Neural cell (in vitro differentiated cells): ENCODE data around the gene PIGT. TPM values are rescaled to one million over a fixed set of nuclear protein-coding genes. Genes with fewer than 3 reads are reported as not detected.

ENCODE experiments used
- H2AFZ ChIP-seq: fragments of 200-600, 300-800 bp; sonication (generic), shearing (Covaris generic); 2 replicates; pipeline ENCODE4 v1.6.0; 2014; ENCODE audit warnings: low read depth, mild to moderate bottlenecking, antibody characterized with exemption, low read length, moderate library complexity
- H3F3A ChIP-seq: fragments of 200-600 bp; shearing (Covaris generic); 2 replicates; pipeline ENCODE4 v1.6.1; 2016; ENCODE audit warnings: mild to moderate bottlenecking, moderate library complexity, mixed read lengths, antibody characterized with exemption, low read length; ENCODE audit not compliant: insufficient read depth, poor library complexity, severe bottlenecking
- H3K27ac ChIP-seq: fragments of 200-600, 300-800 bp; sonication (generic), shearing (Covaris generic); 2 replicates; pipeline ENCODE4 v1.5.1; 2014; ENCODE audit warnings: mild to moderate bottlenecking, low read length, moderate library complexity
- H3K27me3 ChIP-seq: fragments of 300-800, 200-600 bp; sonication (generic), shearing (Covaris generic); 2 replicates; pipeline ENCODE4 v1.6.0; 2014; ENCODE audit warnings: mild to moderate bottlenecking, low read depth, low read length, moderate library complexity; ENCODE audit not compliant: insufficient read depth
- H3K36me3 ChIP-seq: fragments of 300-800, 200-600 bp; sonication (generic), shearing (Covaris generic); 2 replicates; pipeline ENCODE4 v1.5.1; 2014; ENCODE audit warnings: mild to moderate bottlenecking, antibody characterized with exemption, low read length, moderate library complexity; ENCODE audit not compliant: insufficient read depth
- H3K4me2 ChIP-seq: fragments of 300-800, 200-600 bp; sonication (generic), shearing (Covaris generic); 2 replicates; pipeline ENCODE4 v1.6.0; 2014; ENCODE audit warnings: mild to moderate bottlenecking, low read length
- H3K4me3 ChIP-seq: fragments of 300-800, 200-600 bp; sonication (generic), shearing (Covaris generic); 2 replicates; pipeline ENCODE4 v1.5.1; 2014; ENCODE audit warnings: mild to moderate bottlenecking, low read length, moderate library complexity
- H3K79me2 ChIP-seq: fragments of 200-600 bp; shearing (Covaris generic); replicated peaks from 2 replicates; pipeline ENCODE4 v1.6.0; 2014; ENCODE audit warnings: mild to moderate bottlenecking, low read length, moderate library complexity; ENCODE audit not compliant: insufficient read depth
- H3K9ac ChIP-seq: fragments of 300-800, 200-600 bp; sonication (generic), shearing (Covaris generic); 2 replicates; pipeline ENCODE4 v1.6.1; 2016; ENCODE audit warnings: mild to moderate bottlenecking, low read length, mixed read lengths
- H3K9me2 ChIP-seq: fragments of 200-600 bp; shearing (Covaris generic); 2 replicates; pipeline ENCODE4 v1.6.1; 2016; ENCODE audit warnings: mild to moderate bottlenecking, low read length, mixed read lengths; ENCODE audit not compliant: insufficient read depth
- H3K9me3 ChIP-seq: fragments of 200-600, 300-800 bp; sonication (generic), shearing (Covaris generic); 2 replicates; pipeline ENCODE4 v1.6.1; 2016; ENCODE audit warnings: mild to moderate bottlenecking, mixed run types, low read length, moderate library complexity, mixed read lengths
- H4K20me1 ChIP-seq: fragments of 200-600 bp; shearing (Covaris generic); 2 replicates; pipeline ENCODE4 v1.6.1; 2016; ENCODE audit warnings: mild to moderate bottlenecking, mixed run types; ENCODE audit not compliant: insufficient read depth
- CTCF ChIP-seq: fragments of 450-650 bp; IDR thresholded peaks from 2 replicates; pipeline ENCODE4 v1.5.1; 2014; ENCODE audit warnings: antibody characterized with exemption, mild to moderate bottlenecking, moderate library complexity; ENCODE audit not compliant: poor library complexity, severe bottlenecking
- EP300 ChIP-seq: fragments of 450-650 bp; conservative IDR thresholded peaks from 2 replicates; pipeline ENCODE4 v1.6.1; 2014; ENCODE audit warnings: antibody characterized with exemption, mild to moderate bottlenecking, moderate library complexity; ENCODE audit not compliant: poor library complexity, severe bottlenecking
- EZH2 ChIP-seq: fragments of 200-600, 300-800 bp; shearing (Covaris generic), sonication (generic); IDR thresholded peaks from 2 replicates; pipeline ENCODE4 v1.6.1; 2014; ENCODE audit warnings: antibody characterized with exemption, low read length, borderline replicate concordance, mild to moderate bottlenecking; ENCODE audit not compliant: insufficient read depth, poor library complexity, severe bottlenecking
- MXI1 ChIP-seq: fragments of 450-650 bp; conservative IDR thresholded peaks from 2 replicates; pipeline ENCODE4 v1.6.1; 2014; ENCODE audit warnings: antibody characterized with exemption, mild to moderate bottlenecking; ENCODE audit not compliant: poor library complexity, severe bottlenecking
- POLR2AphosphoS5 ChIP-seq: IDR thresholded peaks from 2 replicates; pipeline ENCODE4 v1.6.1; 2012
- RAD21 ChIP-seq: fragments of 450-650 bp; conservative IDR thresholded peaks from 2 replicates; pipeline ENCODE4 v1.6.1; 2014; ENCODE audit warnings: antibody characterized with exemption, mild to moderate bottlenecking, moderate library complexity
- REST ChIP-seq: IDR thresholded peaks from 2 replicates; pipeline ENCODE4 v1.6.1; 2012; ENCODE audit warnings: borderline replicate concordance
- SMC3 ChIP-seq: fragments of 450-650 bp; conservative IDR thresholded peaks from 2 replicates; pipeline ENCODE4 v1.6.1; 2014; ENCODE audit warnings: antibody characterized with exemption, mild to moderate bottlenecking, moderate library complexity; ENCODE audit not compliant: poor library complexity
- TAF1 ChIP-seq: IDR thresholded peaks from 2 replicates; pipeline ENCODE4 v1.6.1; 2012; ENCODE audit warnings: low read depth
- polyA plus RNA-seq: library from polyadenylated mRNA; depleted of rRNA; stranded (reverse); fragments of >200 nt; gene quantifications from 2 replicates; pipeline ENCODE4 v1.2.3, GENCODE V29; 2014

The PIGT gene
- polyA plus RNA-seq, 1 donor from 2014 or later = 24.3 TPM

DNA sequence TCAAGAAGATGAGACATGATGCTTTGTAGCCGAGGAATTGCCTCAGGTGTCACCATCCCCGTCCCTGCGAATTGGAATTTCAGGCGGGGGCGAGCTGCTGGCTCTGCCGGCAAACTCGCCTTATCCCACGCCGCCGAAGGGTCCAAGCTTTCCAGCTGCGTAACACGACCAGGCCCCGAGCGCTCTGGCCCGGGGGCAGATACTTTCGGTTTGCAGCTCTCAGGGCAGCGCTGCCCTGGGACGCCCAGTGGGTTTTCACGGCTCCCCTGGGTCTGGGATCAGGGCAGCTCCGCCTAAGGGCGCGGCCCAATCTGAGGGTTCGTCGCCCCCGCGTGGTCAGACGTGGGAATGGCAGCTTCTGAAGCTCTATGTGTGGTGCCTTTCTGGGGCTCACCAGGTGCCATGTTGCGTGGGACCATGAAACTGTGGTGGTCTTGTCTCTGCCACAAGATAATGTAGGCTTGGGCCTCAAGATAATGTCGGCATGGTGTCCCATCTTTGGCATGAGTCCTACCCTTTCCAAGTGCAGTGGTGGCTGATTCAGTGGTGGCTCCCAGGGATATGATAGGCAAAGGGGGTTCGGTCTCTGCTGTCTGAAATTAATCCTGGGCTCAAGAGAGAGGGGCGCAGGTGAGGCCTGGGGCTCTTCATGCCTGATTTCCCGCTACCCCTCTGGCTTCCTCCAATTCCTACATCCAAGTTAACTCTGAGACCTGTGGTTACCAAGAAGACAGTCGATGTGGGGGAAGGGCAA, 21.0 kb downstream of the PIGT start:
- H3K27ac ChIP-seq = no peak overlapping the region
- no peaks in the 10 kb centered on the region for H3K36me3 ChIP-seq
- H3K9me3 ChIP-seq = no peaks in the 10 kb centered on the region
- TF ChIP-seq EZH2 (no peak), SMC3 (peak; percentile 95), RAD21 (peak; percentile 86), EP300 (no peak), REST (no peak), POLR2AphosphoS5 (peak; percentile 20), TAF1 (no peak), CTCF (peak; percentile 95), MXI1 (peak; percentile 47)
- H3F3A ChIP-seq = no peaks in the 10 kb centered on the region
- peak overlapping the region; percentile 51 for H3K9ac ChIP-seq
- peak overlapping the region; percentile 72 for H3K4me3 ChIP-seq
- no peaks in the 10 kb centered on the region for H3K27me3 ChIP-seq
- H4K20me1 ChIP-seq = no peaks in the 10 kb centered on the region
- peak overlapping the region; percentile 40 for H3K4me2 ChIP-seq
- no peaks in the 10 kb centered on the region for H3K9me2 ChIP-seq
- no peaks in the 10 kb centered on the region for H3K79me2 ChIP-seq
- no peak overlapping the region for H2AFZ ChIP-seq

- no peak overlapping the region for H3K9ac ChIP-seq
Measured at GRCh38 chr20:45440424-45440823, 24.5 kb downstream of the PIGT start.

More at GRCh38 chr20:45440424-45440823, 24.5 kb downstream of the PIGT start:
- Histone ChIP-seq H2AFZ (no peak overlapping the region), H3K36me3 (no peaks in the 10 kb centered on the region), H3K79me2 (no peaks in the 10 kb centered on the region), H3K27ac (no peak overlapping the region), H3K27me3 (no peaks in the 10 kb centered on the region), H3K4me2 (no peak overlapping the region), H3K4me3 (no peak overlapping the region), H3K9me3 (no peaks in the 10 kb centered on the region), H3K9me2 (no peaks in the 10 kb centered on the region), H3F3A (no peaks in the 10 kb centered on the region), H4K20me1 (no peaks in the 10 kb centered on the region)
- TF ChIP-seq EZH2 (no peak), CTCF (no peak), SMC3 (no peak)
